ENCODE measurements around the gene SF3B6.
"Not testable (repeated sequence)": the region's sequence is repeated elsewhere in the genome, so short reads cannot be mapped to it uniquely, and the experiment has no call there.

Gene SF3B6

GRCh38 chr2:24109431-24109830 lies 33.3 kb upstream of the SF3B6 start:
- not testable (repeated sequence) for H3K4me2 ChIP-seq (ENCODE audit: low read length); H3K27me3 ChIP-seq (ENCODE audit: control insufficient read depth, insufficient read depth, low read length); H3K9me3 ChIP-seq (replicated peaks; ENCODE audit: low read length); H3K9ac ChIP-seq (ENCODE audit: low read depth, low read length); H3K36me3 ChIP-seq (ENCODE audit: insufficient read depth, low read length); H3K4me3 ChIP-seq (ENCODE audit: low read length)
- H3K4me1 ChIP-seq (ENCODE audit: control insufficient read depth, insufficient read depth, low read length) = peaks cover 23% of the 10 kb centered on the region

GRCh38 chr2:24107336-24107735 lies 31.2 kb upstream of the SF3B6 start:
- Histone ChIP-seq H3K9ac (ENCODE audit: low read depth, low read length) (no peak overlapping the region), H3K4me3 (ENCODE audit: low read length) (no peak overlapping the region), H3K4me2 (ENCODE audit: low read length) (no peak overlapping the region), H3K27me3 (ENCODE audit: control insufficient read depth, insufficient read depth, low read length) (no peaks in the 10 kb centered on the region), H3K9me3 (replicated peaks; ENCODE audit: low read length) (no peaks in the 10 kb centered on the region), H3K4me1 (ENCODE audit: control insufficient read depth, insufficient read depth, low read length) (peaks cover 23% of the 10 kb centered on the region), H3K36me3 (ENCODE audit: insufficient read depth, low read length) (no peaks in the 10 kb centered on the region)

- Histone ChIP-seq H3K4me3 (ENCODE audit: low read length) (no peak overlapping the region), H3K4me1 (ENCODE audit: control insufficient read depth, insufficient read depth, low read length) (peaks cover 20% of the 10 kb centered on the region), H3K36me3 (ENCODE audit: insufficient read depth, low read length) (no peaks in the 10 kb centered on the region), H3K9me3 (replicated peaks; ENCODE audit: low read length) (no peaks in the 10 kb centered on the region), H3K4me2 (ENCODE audit: low read length) (no peak overlapping the region), H3K27me3 (ENCODE audit: control insufficient read depth, insufficient read depth, low read length) (no peaks in the 10 kb centered on the region), H3K9ac (ENCODE audit: low read depth, low read length) (no peak overlapping the region)
Measured at GRCh38 chr2:24106786-24107185, 30.7 kb upstream of the SF3B6 start.

- H3K4me2 ChIP-seq (ENCODE audit: low read length) = no peak overlapping the region
- no peaks in the 10 kb centered on the region for H3K27me3 ChIP-seq (ENCODE audit: control insufficient read depth, insufficient read depth, low read length)
- no peaks in the 10 kb centered on the region for H3K36me3 ChIP-seq (ENCODE audit: insufficient read depth, low read length)
- no peaks in the 10 kb centered on the region for H3K9me3 ChIP-seq (replicated peaks; ENCODE audit: low read length)
- no peak overlapping the region for H3K9ac ChIP-seq (ENCODE audit: low read depth, low read length)
- no peak overlapping the region for H3K4me3 ChIP-seq (ENCODE audit: low read length)
- peaks cover 10% of the 10 kb centered on the region for H3K4me1 ChIP-seq (ENCODE audit: control insufficient read depth, insufficient read depth, low read length)
Measured at GRCh38 chr2:24105816-24106215, 29.7 kb upstream of the SF3B6 start.

GRCh38 chr2:24104906-24105305 lies 28.8 kb upstream of the SF3B6 start:
- Histone ChIP-seq H3K36me3 (ENCODE audit: insufficient read depth, low read length) (no peaks in the 10 kb centered on the region), H3K4me3 (ENCODE audit: low read length) (no peak overlapping the region), H3K4me1 (ENCODE audit: control insufficient read depth, insufficient read depth, low read length) (peaks cover 3% of the 10 kb centered on the region), H3K27me3 (ENCODE audit: control insufficient read depth, insufficient read depth, low read length) (no peaks in the 10 kb centered on the region), H3K9ac (ENCODE audit: low read depth, low read length) (no peak overlapping the region), H3K4me2 (ENCODE audit: low read length) (no peak overlapping the region), H3K9me3 (replicated peaks; ENCODE audit: low read length) (no peaks in the 10 kb centered on the region)

- Histone ChIP-seq H3K9ac (ENCODE audit: low read depth, low read length) (no peak overlapping the region), H3K36me3 (ENCODE audit: insufficient read depth, low read length) (no peaks in the 10 kb centered on the region), H3K4me1 (ENCODE audit: control insufficient read depth, insufficient read depth, low read length) (peaks cover 3% of the 10 kb centered on the region), H3K27me3 (ENCODE audit: control insufficient read depth, insufficient read depth, low read length) (no peaks in the 10 kb centered on the region), H3K9me3 (replicated peaks; ENCODE audit: low read length) (no peaks in the 10 kb centered on the region), H3K4me2 (ENCODE audit: low read length) (no peak overlapping the region), H3K4me3 (ENCODE audit: low read length) (no peak overlapping the region)
Measured at GRCh38 chr2:24104110-24104650, 28.1 kb upstream of the SF3B6 start.

GRCh38 chr2:24102677-24103076 lies 26.6 kb upstream of the SF3B6 start:
- H3K4me1 ChIP-seq (ENCODE audit: control insufficient read depth, insufficient read depth, low read length) = peaks cover 3% of the 10 kb centered on the region
- H3K9ac ChIP-seq (ENCODE audit: low read depth, low read length) = no peak overlapping the region
- H3K9me3 ChIP-seq (replicated peaks; ENCODE audit: low read length) = no peaks in the 10 kb centered on the region

GRCh38 chr2:24101992-24102391 lies 25.9 kb upstream of the SF3B6 start:
- Histone ChIP-seq H3K4me1 (ENCODE audit: control insufficient read depth, insufficient read depth, low read length) (peaks cover 3% of the 10 kb centered on the region), H3K9me3 (replicated peaks; ENCODE audit: low read length) (no peaks in the 10 kb centered on the region), H3K9ac (ENCODE audit: low read depth, low read length) (no peak overlapping the region), H3K4me3 (ENCODE audit: low read length) (no peak overlapping the region), H3K4me2 (ENCODE audit: low read length) (no peak overlapping the region), H3K36me3 (ENCODE audit: insufficient read depth, low read length) (no peaks in the 10 kb centered on the region), H3K27me3 (ENCODE audit: control insufficient read depth, insufficient read depth, low read length) (no peaks in the 10 kb centered on the region)

More at GRCh38 chr2:24102677-24103076, 26.6 kb upstream of the SF3B6 start:
- Histone ChIP-seq H3K4me3 (ENCODE audit: low read length) (no peak overlapping the region), H3K4me2 (ENCODE audit: low read length) (no peak overlapping the region), H3K27me3 (ENCODE audit: control insufficient read depth, insufficient read depth, low read length) (no peaks in the 10 kb centered on the region), H3K36me3 (ENCODE audit: insufficient read depth, low read length) (no peaks in the 10 kb centered on the region)

- H3K9ac ChIP-seq (ENCODE audit: low read depth, low read length); H3K9me3 ChIP-seq (replicated peaks; ENCODE audit: low read length); H3K4me2 ChIP-seq (ENCODE audit: low read length); H3K36me3 ChIP-seq (ENCODE audit: insufficient read depth, low read length); H3K27me3 ChIP-seq (ENCODE audit: control insufficient read depth, insufficient read depth, low read length); H3K4me1 ChIP-seq (ENCODE audit: control insufficient read depth, insufficient read depth, low read length); H3K4me3 ChIP-seq (ENCODE audit: low read length): not testable (repeated sequence)
Measured at GRCh38 chr2:24100732-24101131, 24.6 kb upstream of the SF3B6 start.

GRCh38 chr2:24095171-24095677 lies 19.1 kb upstream of the SF3B6 start:
- H3K4me3 ChIP-seq (ENCODE audit: low read length); H3K27me3 ChIP-seq (ENCODE audit: control insufficient read depth, insufficient read depth, low read length); H3K4me1 ChIP-seq (ENCODE audit: control insufficient read depth, insufficient read depth, low read length); H3K4me2 ChIP-seq (ENCODE audit: low read length); H3K36me3 ChIP-seq (ENCODE audit: insufficient read depth, low read length); H3K9ac ChIP-seq (ENCODE audit: low read depth, low read length); H3K9me3 ChIP-seq (replicated peaks; ENCODE audit: low read length): not testable (repeated sequence)

- not testable (repeated sequence) for H3K9ac ChIP-seq (ENCODE audit: low read depth, low read length); H3K9me3 ChIP-seq (replicated peaks; ENCODE audit: low read length); H3K27me3 ChIP-seq (ENCODE audit: control insufficient read depth, insufficient read depth, low read length); H3K36me3 ChIP-seq (ENCODE audit: insufficient read depth, low read length); H3K4me3 ChIP-seq (ENCODE audit: low read length); H3K4me1 ChIP-seq (ENCODE audit: control insufficient read depth, insufficient read depth, low read length); H3K4me2 ChIP-seq (ENCODE audit: low read length)
Measured at GRCh38 chr2:24093270-24093669, 17.1 kb upstream of the SF3B6 start.

- Histone ChIP-seq H3K4me1 (ENCODE audit: control insufficient read depth, insufficient read depth, low read length) (peaks cover 7% of the 10 kb centered on the region), H3K27me3 (ENCODE audit: control insufficient read depth, insufficient read depth, low read length) (no peaks in the 10 kb centered on the region), H3K9ac (ENCODE audit: low read depth, low read length) (no peak overlapping the region), H3K9me3 (replicated peaks; ENCODE audit: low read length) (no peaks in the 10 kb centered on the region), H3K36me3 (ENCODE audit: insufficient read depth, low read length) (no peaks in the 10 kb centered on the region), H3K4me3 (ENCODE audit: low read length) (no peak overlapping the region), H3K4me2 (ENCODE audit: low read length) (no peak overlapping the region)
Measured at GRCh38 chr2:24088821-24089359, 12.8 kb upstream of the SF3B6 start.

Data from skeletal muscle satellite cell (primary cell).